Type B pancreatic cell (in vitro differentiated cells): ENCODE results near the gene SLC43A2. TPM values are rescaled to one million over a fixed set of nuclear protein-coding genes. Genes with fewer than 3 reads are reported as not detected.

Experiments used
- DNase-seq: peaks from one replicate; pipeline ENCODE4 v3.0.0; 2021; ENCODE audit warnings: mixed read lengths; ENCODE audit not compliant: unreplicated experiment; ENCODE audit errors: extremely low spot score
- H3K27ac Mint-ChIP-seq: 2 replicates; pipeline ENCODE4 v1.8.0; 2021; ENCODE audit warnings: mild to moderate bottlenecking, mixed read lengths
- H3K27me3 Mint-ChIP-seq: 2 replicates; pipeline ENCODE4 v1.8.0; 2021; ENCODE audit warnings: mixed read lengths
- H3K36me3 Mint-ChIP-seq: 2 replicates; pipeline ENCODE4 v1.8.0; 2021; ENCODE audit warnings: mixed read lengths
- H3K4me1 Mint-ChIP-seq: one replicate; pipeline ENCODE4 v1.8.0; 2021; ENCODE audit warnings: mixed read lengths; ENCODE audit not compliant: unreplicated experiment
- H3K4me3 Mint-ChIP-seq: 2 replicates; pipeline ENCODE4 v1.8.0; 2021; ENCODE audit warnings: mild to moderate bottlenecking, mixed read lengths
- H3K9me3 Mint-ChIP-seq: 2 replicates; pipeline ENCODE4 v1.8.0; 2021; ENCODE audit warnings: mixed read lengths
- CTCF ChIP-seq: fragments of 200-600 bp; sonication (generic); conservative IDR thresholded peaks from 2 replicates; pipeline ENCODE4 v1.5.0; 2021; ENCODE audit warnings: antibody characterized with exemption, mild to moderate bottlenecking
- total RNA-seq: library from RNA; stranded (reverse); gene quantifications from 2 replicates; pipeline ENCODE4 v1.2.1, GENCODE V29; 2021; ENCODE audit warnings: low replicate concordance

SLC43A2 gene
- total RNA-seq, 1 donor from 2014 or later = 23.5 TPM

GRCh38 chr17:1578029-1578428 lies 50.6 kb downstream of the SLC43A2 start:
- no peak for TF ChIP-seq CTCF
- Mint-ChIP-seq H3K4me3 (no peak overlapping the region), H3K36me3 (no peaks in the 10 kb centered on the region), H3K4me1 (peaks cover 4% of the 10 kb centered on the region), H3K9me3 (no peaks in the 10 kb centered on the region), H3K27ac (no peak overlapping the region), H3K27me3 (no peaks in the 10 kb centered on the region)
- DNase-seq = no peak

- no peak overlapping the region for H3K27ac Mint-ChIP-seq
- no peak for TF ChIP-seq CTCF
- H3K27me3 Mint-ChIP-seq = no peaks in the 10 kb centered on the region
- no peak for DNase-seq
- H3K9me3 Mint-ChIP-seq = no peaks in the 10 kb centered on the region
- H3K4me1 Mint-ChIP-seq = peaks cover 4% of the 10 kb centered on the region
- H3K36me3 Mint-ChIP-seq = no peaks in the 10 kb centered on the region
- H3K4me3 Mint-ChIP-seq = no peak overlapping the region
Observed at GRCh38 chr17:1577583-1578013, 51.0 kb downstream of the SLC43A2 start.

GRCh38 chr17:1577182-1577581 lies 51.5 kb downstream of the SLC43A2 start:
- H3K36me3 Mint-ChIP-seq = no peaks in the 10 kb centered on the region
- no peak for TF ChIP-seq CTCF
- DNase-seq = no peak
- no peak overlapping the region for H3K27ac Mint-ChIP-seq
- no peaks in the 10 kb centered on the region for H3K9me3 Mint-ChIP-seq
- H3K4me1 Mint-ChIP-seq = peaks cover 4% of the 10 kb centered on the region
- no peaks in the 10 kb centered on the region for H3K27me3 Mint-ChIP-seq
- no peak overlapping the region for H3K4me3 Mint-ChIP-seq

GRCh38 chr17:1576500-1576899 lies 52.1 kb downstream of the SLC43A2 start:
- Mint-ChIP-seq H3K27ac (no peak overlapping the region), H3K36me3 (no peaks in the 10 kb centered on the region), H3K4me1 (peaks cover 4% of the 10 kb centered on the region), H3K27me3 (no peaks in the 10 kb centered on the region), H3K9me3 (no peaks in the 10 kb centered on the region), H3K4me3 (no peak overlapping the region)
- no peak for DNase-seq
- no peak for TF ChIP-seq CTCF

- Mint-ChIP-seq H3K27me3 (no peaks in the 10 kb centered on the region), H3K36me3 (no peaks in the 10 kb centered on the region), H3K9me3 (no peaks in the 10 kb centered on the region), H3K4me1 (peaks cover 4% of the 10 kb centered on the region), H3K4me3 (no peak overlapping the region), H3K27ac (no peak overlapping the region)
- no peak for TF ChIP-seq CTCF
- DNase-seq = no peak
Observed at GRCh38 chr17:1574697-1575471, 53.8 kb downstream of the SLC43A2 start.
